HEK293T (cell line): ENCODE results near the gene ARHGAP26.

ENCODE experiments used
- CTCF ChIA-PET: fragments of 350-600 bp; formaldehyde crosslinking; extraction: SDS; loops from one replicate; lab custom pipeline; 2021; ENCODE audit warnings: antibody characterized with exemption, inconsistent platforms; lab: Yijun Ruan, JAX
- POLR2A ChIA-PET: fragments of 350-600 bp; formaldehyde crosslinking; extraction: SDS; loops from one replicate; lab custom pipeline; 2020; ENCODE audit warnings: antibody characterized with exemption, inconsistent platforms; lab: Yijun Ruan, JAX
- DNase-seq: peaks from one replicate; pipeline ENCODE4 v3.0.0; 2012; ENCODE audit warnings: mixed read lengths; ENCODE audit errors: extremely low spot score
- ARNT ChIP-seq: fragments of 450-650 bp; IDR thresholded peaks from 2 replicates; pipeline ENCODE4 v1.6.1; 2017; ENCODE audit warnings: mild to moderate bottlenecking
- BHLHE40 ChIP-seq: fragments of 450-650 bp; IDR thresholded peaks from 2 replicates; pipeline ENCODE4 v1.6.1; 2016; ENCODE audit warnings: mild to moderate bottlenecking, moderate library complexity, borderline replicate concordance
- CTBP1 ChIP-seq: fragments of 450-650 bp; IDR thresholded peaks from 2 replicates; pipeline ENCODE4 v1.6.1; 2016; ENCODE audit warnings: borderline replicate concordance
- ELF4 ChIP-seq: fragments of 450-650 bp; IDR thresholded peaks from 2 replicates; pipeline ENCODE4 v1.6.1; 2017; ENCODE audit warnings: antibody characterized with exemption
- FOXA1 ChIP-seq: fragments of 450-650 bp; IDR thresholded peaks from 2 replicates; pipeline ENCODE4 v1.6.1; 2016; ENCODE audit warnings: mild to moderate bottlenecking
- FOXK2 ChIP-seq: fragments of 450-650 bp; IDR thresholded peaks from 2 replicates; pipeline ENCODE4 v1.6.1; 2016; ENCODE audit warnings: mild to moderate bottlenecking
- FOXM1 ChIP-seq: fragments of 450-650 bp; IDR thresholded peaks from 2 replicates; pipeline ENCODE4 v1.6.1; 2017; ENCODE audit warnings: mild to moderate bottlenecking, borderline replicate concordance
- HDGF ChIP-seq: fragments of 450-650 bp; IDR thresholded peaks from 2 replicates; pipeline ENCODE4 v1.6.1; 2017; ENCODE audit warnings: antibody characterized with exemption, borderline replicate concordance
- LEF1 ChIP-seq: fragments of 450-650 bp; IDR thresholded peaks from 2 replicates; pipeline ENCODE4 v1.6.1; 2017; ENCODE audit warnings: mild to moderate bottlenecking, borderline replicate concordance
- NFRKB ChIP-seq: fragments of 450-650 bp; IDR thresholded peaks from 2 replicates; pipeline ENCODE4 v1.6.1; 2016; ENCODE audit warnings: mild to moderate bottlenecking, moderate library complexity
- SP1 ChIP-seq: fragments of 450-650 bp; IDR thresholded peaks from 2 replicates; pipeline ENCODE4 v1.6.1; 2017
- SUZ12 ChIP-seq: fragments of 450-650 bp; IDR thresholded peaks from 2 replicates; pipeline ENCODE4 v1.6.1; 2016; ENCODE audit warnings: mild to moderate bottlenecking
- TARDBP ChIP-seq: fragments of 450-650 bp; IDR thresholded peaks from 2 replicates; pipeline ENCODE4 v1.6.1; 2016
- ZNF384 ChIP-seq: fragments of 450-650 bp; IDR thresholded peaks from 2 replicates; pipeline ENCODE4 v1.6.1; 2016
- TF ChIP-seq, protein P1 (sequence below): fragments of 450-650 bp; IDR thresholded peaks from 2 replicates; pipeline ENCODE4 v1.6.1; 2016

The ARHGAP26 gene

DNA sequence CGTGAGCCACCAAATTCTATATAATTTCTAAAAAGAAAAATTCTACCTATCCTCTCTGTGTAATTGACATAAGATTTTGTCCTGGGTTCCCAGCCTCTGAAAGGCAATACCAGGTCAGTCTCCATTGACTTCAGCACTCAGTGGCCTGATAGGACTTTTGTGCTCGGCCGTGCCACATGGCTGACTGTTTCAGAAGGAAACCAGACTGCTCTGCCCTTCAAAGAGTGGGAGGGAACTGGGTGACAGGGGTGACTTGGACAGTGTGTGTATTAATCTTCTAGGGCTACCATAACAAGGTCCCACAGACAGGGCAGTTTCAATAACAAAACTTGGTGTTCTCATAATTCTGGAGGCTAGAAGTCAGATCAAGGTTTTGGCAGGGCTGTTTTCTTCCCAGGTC, 43.0 kb downstream of the ARHGAP26 start:
- CTCF ChIA-PET: no interaction called here
- POLR2A ChIA-PET: no interaction called here
- TF ChIP-seq CTBP1: no peak
- TF ChIP-seq FOXM1: no peak
- TF ChIP-seq ZNF384: no peak
- TF ChIP-seq ELF4: no peak
- TF ChIP-seq FOXK2: no peak
- no peak for TF ChIP-seq SP1
- TF ChIP-seq, protein P1, sequence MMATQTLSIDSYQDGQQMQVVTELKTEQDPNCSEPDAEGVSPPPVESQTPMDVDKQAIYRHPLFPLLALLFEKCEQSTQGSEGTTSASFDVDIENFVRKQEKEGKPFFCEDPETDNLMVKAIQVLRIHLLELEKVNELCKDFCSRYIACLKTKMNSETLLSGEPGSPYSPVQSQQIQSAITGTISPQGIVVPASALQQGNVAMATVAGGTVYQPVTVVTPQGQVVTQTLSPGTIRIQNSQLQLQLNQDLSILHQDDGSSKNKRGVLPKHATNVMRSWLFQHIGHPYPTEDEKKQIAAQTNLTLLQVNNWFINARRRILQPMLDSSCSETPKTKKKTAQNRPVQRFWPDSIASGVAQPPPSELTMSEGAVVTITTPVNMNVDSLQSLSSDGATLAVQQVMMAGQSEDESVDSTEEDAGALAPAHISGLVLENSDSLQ: no peak
- TF ChIP-seq SUZ12: no peak
- no peak for TF ChIP-seq ARNT
- TF ChIP-seq HDGF: no peak
- no peak for TF ChIP-seq TARDBP
- no peak for TF ChIP-seq LEF1
- no peak for TF ChIP-seq NFRKB
- TF ChIP-seq FOXA1: no peak
- no peak for DNase-seq

DNA sequence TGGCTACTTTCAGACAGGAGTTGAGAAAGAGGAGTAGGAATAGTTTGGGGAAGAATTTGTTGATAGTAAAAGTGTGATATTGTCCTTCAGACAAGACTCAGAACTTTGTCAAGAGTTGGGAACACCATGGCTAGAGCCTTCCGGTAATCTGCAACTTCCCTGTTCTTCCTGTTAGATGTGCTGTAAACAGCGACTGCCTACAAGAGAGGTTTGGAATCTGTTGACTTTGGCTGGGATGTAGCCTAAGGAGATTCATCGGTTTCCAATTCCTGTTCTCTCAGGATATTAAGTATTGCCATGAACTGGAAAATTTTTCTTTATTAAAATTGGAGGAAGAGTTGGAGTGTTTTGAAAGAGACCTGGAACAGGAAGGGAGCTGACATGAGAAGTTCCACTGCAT, 43.9 kb downstream of the ARHGAP26 start:
- TF ChIP-seq BHLHE40 (no peak), SP1 (no peak), ZNF384 (no peak), ARNT (no peak), NFRKB (no peak)
- TF ChIP-seq, protein P1: no peak
- CTCF ChIA-PET: no interaction called here
- no peak for DNase-seq
- POLR2A ChIA-PET: no interaction called here

DNA sequence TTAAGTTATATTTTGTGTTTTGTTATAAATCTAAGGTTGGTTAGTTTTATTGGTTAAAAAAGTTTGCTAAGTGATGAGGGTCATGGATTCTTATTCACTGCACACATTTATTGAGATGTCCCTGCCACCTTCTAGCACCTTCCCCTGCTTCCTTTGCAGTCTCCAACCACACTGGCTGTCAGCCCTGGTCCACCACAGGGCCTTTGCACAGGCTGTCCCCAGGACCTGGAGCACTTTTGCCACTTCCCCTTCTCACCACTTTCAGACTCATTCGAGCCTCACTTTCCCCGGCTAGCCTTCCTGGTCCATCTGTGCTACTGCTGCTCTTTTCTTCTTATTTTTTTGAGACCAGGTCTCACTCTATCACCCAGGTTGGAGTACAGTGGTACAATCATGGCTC, 45.3 kb downstream of the ARHGAP26 start:
- POLR2A ChIA-PET: no interaction called here
- DNase-seq: no peak
- TF ChIP-seq ARNT (no peak), TARDBP (no peak), BHLHE40 (no peak), HDGF (no peak), LEF1 (no peak), CTBP1 (no peak), SUZ12 (no peak), SP1 (no peak), NFRKB (no peak), FOXA1 (no peak), FOXM1 (no peak), FOXK2 (no peak), ELF4 (no peak)
- TF ChIP-seq, protein P1: no peak
- CTCF ChIA-PET: no interaction called here

DNA sequence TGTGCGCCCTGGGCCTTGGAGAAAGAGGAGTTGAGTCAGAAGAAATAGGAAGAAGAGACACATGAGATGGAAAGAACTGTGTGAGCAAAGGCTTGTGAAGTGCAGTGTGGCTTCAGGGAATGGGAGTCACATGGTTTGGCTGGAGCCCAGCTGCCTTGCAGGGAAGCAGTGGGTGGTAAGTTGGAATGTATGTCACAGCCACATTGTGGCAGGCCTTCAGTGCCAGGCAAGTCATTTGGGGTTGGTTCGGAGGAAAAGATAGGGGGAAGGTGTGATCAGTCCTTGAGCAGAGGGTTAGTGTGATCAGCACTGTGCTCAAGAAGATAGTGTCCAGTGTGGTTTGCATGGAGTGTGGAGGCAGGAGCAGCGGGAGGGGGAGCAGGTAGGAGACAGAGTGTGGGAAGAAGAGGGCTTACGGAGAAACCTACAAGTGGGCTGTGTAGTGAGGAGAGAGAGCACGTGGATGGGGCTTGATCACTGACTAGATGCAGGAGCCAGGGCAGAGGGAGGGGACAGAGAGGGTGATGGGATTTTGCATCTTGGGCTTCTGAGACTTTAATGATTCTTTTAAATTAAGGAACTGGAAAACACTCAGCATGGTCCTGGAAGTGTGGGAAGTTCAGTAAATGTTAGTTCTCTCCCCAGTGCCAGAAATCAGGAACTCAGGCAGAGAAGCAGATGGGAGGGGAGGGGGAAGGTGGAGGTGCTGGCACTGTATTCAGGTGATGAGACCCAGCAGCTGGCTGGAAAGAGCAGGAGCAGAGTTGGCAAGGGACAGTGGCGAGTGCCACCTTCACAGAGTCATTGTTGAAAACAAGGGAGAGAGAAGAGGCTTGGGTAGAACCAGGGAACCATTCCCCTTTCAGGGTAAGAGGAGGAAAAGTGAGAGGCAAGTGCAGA, 46.6 kb downstream of the ARHGAP26 start:
- TF ChIP-seq SP1: no peak
- TF ChIP-seq, protein P1: no peak
- POLR2A ChIA-PET: no interaction called here
- DNase-seq: no peak
- CTCF ChIA-PET: no interaction called here

DNA sequence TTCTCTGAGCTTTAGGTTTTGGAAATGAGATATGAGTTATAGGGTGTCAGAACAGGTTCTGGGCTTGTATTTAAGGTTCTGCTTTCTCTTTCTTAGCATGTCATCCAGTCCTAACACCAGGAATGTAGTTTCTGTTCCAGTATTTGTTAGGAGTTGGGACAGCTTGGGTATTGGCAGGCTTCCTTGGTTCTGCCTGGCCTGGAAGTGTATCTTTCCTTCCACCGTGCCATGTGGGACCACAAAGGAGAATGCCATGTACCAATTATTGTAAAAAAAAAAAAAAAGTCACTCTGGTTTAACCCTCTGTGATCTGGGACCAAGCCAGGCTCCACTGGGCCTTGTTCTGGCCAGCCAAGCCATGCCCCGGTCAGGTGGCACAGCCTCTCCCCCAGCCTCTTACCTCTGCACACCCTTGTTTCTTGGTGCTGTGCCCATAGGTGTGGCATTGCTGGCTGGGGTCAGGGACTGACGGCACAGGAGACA, 47.8 kb downstream of the ARHGAP26 start:
- ChIA-PET CTCF (no interaction called here), POLR2A (no interaction called here)
- no peak for DNase-seq
- TF ChIP-seq LEF1 (no peak), HDGF (no peak), ZNF384 (no peak), CTBP1 (no peak)
- TF ChIP-seq, protein P1: no peak

DNA sequence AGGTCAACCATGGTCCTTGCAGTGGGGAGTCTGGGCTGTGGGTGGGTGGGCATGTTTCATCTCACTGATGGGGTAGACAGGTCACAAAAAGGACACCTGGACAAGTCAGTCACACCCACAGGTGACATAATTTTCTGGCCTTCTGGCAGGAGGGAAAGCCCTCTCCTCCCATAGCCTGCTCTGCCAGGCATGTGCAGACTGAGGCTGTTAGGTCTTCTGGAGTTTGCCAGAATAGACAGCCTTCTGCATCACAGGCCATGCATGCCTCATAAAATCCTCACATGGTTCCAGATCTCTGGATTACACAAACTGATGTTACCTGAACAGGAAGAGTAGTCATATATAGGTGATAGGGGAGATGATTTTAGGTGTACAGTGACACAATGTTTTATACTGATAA, 49.1 kb downstream of the ARHGAP26 start:
- POLR2A ChIA-PET: no interaction called here
- CTCF ChIA-PET: interaction anchor here (0.8 kb wide), 1 partner anchor 10 kb away, joined by 3 read pairs; no protein-coding TSS in a partner anchor
- TF ChIP-seq LEF1: no peak
- no peak for TF ChIP-seq FOXA1
- no peak for DNase-seq
